Ectodermal cell (in vitro differentiated cells): ENCODE measurements around the gene BPIFB2.

ENCODE experiments used
- H3K27ac ChIP-seq: 2 replicates; pipeline ENCODE4 v1.7.0; 2013; ENCODE audit warnings: mild to moderate bottlenecking, low read depth, low read length; ENCODE audit not compliant: insufficient read depth, poor library complexity, severe bottlenecking
- H3K27me3 ChIP-seq: 2 replicates; pipeline ENCODE4 v1.7.0; 2013; ENCODE audit warnings: mild to moderate bottlenecking, low read length; ENCODE audit not compliant: insufficient read depth, control insufficient read depth, poor library complexity, severe bottlenecking
- H3K36me3 ChIP-seq: one replicate; pipeline ENCODE4 v1.7.0; 2013; ENCODE audit warnings: low read length; ENCODE audit not compliant: control insufficient read depth, insufficient read depth
- H3K4me1 ChIP-seq: one replicate; pipeline ENCODE4 v1.7.0; 2013; ENCODE audit warnings: low read length; ENCODE audit not compliant: control insufficient read depth, insufficient read depth
- H3K4me3 ChIP-seq: 2 replicates; pipeline ENCODE4 v1.7.0; 2013; ENCODE audit warnings: low read depth, low read length, control low read depth; ENCODE audit not compliant: insufficient read depth
- H3K9me3 ChIP-seq: 2 replicates; pipeline ENCODE4 v1.7.0; 2013; ENCODE audit warnings: mild to moderate bottlenecking, low read length, moderate library complexity; ENCODE audit not compliant: control insufficient read depth
- WGBS, 2 experiments: methylation state at CpG; one replicate each; pipeline ENCODE4 v1.1.7; 2013; ENCODE audit warnings: missing lambda C conversion rate in 2 of 2; 5-methylcytosine and 5-hydroxymethylcytosine counted together

BPIFB2 gene

GRCh38 chr20:33031531-33031930 lies 24.0 kb downstream of the BPIFB2 start, which contains the start of gene BPIFB6:
Gene BPIFB6, plus strand, starts transcription at chr20:33031648. Its CDS starts 0 bp downstream, at chr20:33031648.
- Histone ChIP-seq H3K36me3 (no peaks in the 10 kb centered on the region), H3K27me3 (no peaks in the 10 kb centered on the region), H3K9me3 (no peaks in the 10 kb centered on the region), H3K27ac (no peak within 1 kb of the TSS), H3K4me3 (no peak within 1 kb of the TSS), H3K4me1 (no peaks in the 10 kb centered on the region)
- 93 to 96% methylated on average over 10 of the region's 10 CpGs for WGBS, 2 experiments

GRCh38 chr20:33032555-33032954 lies 25.1 kb downstream of the BPIFB2 start:
- Histone ChIP-seq H3K4me3 (no peak overlapping the region), H3K27ac (no peak overlapping the region), H3K9me3 (no peaks in the 10 kb centered on the region), H3K27me3 (no peaks in the 10 kb centered on the region), H3K36me3 (no peaks in the 10 kb centered on the region), H3K4me1 (no peaks in the 10 kb centered on the region)
- 80 to 86% methylated on average over 6 of the region's 6 CpGs for WGBS, 2 experiments

- H3K9me3 ChIP-seq, result no peaks in the 10 kb centered on the region
- no peak overlapping the region for H3K27ac ChIP-seq
- WGBS, 2 experiments, result 80 to 83% methylated on average over 5 of the region's 5 CpGs
- H3K4me1 ChIP-seq, result no peaks in the 10 kb centered on the region
- peaks cover 3% of the 10 kb centered on the region for H3K27me3 ChIP-seq
- no peak overlapping the region for H3K4me3 ChIP-seq
- no peaks in the 10 kb centered on the region for H3K36me3 ChIP-seq
These were observed 25.9 kb downstream of the BPIFB2 start for GRCh38 chr20:33033381-33033780.

- Histone ChIP-seq H3K4me3 (no peak overlapping the region), H3K4me1 (no peaks in the 10 kb centered on the region), H3K27ac (no peak overlapping the region), H3K36me3 (no peaks in the 10 kb centered on the region), H3K27me3 (peaks cover 4% of the 10 kb centered on the region), H3K9me3 (no peaks in the 10 kb centered on the region)
- 85 to 87% methylated on average over 5 of the region's 5 CpGs for WGBS, 2 experiments
These were observed 26.6 kb downstream of the BPIFB2 start for GRCh38 chr20:33034115-33034514.

- H3K4me1 ChIP-seq, result no peaks in the 10 kb centered on the region
- H3K27ac ChIP-seq, result no peak overlapping the region
- H3K4me3 ChIP-seq, result no peak overlapping the region
- H3K9me3 ChIP-seq, result no peaks in the 10 kb centered on the region
- H3K36me3 ChIP-seq, result no peaks in the 10 kb centered on the region
- peaks cover 4% of the 10 kb centered on the region for H3K27me3 ChIP-seq
- WGBS, 2 experiments, result 91 to 93% methylated on average over 6 of the region's 6 CpGs
These were observed 27.5 kb downstream of the BPIFB2 start for GRCh38 chr20:33034901-33035492.

- H3K9me3 ChIP-seq, result no peaks in the 10 kb centered on the region
- WGBS, 2 experiments, result 80 to 82% methylated on average over 5 of the region's 5 CpGs
- H3K4me3 ChIP-seq, result no peak overlapping the region
- peaks cover 4% of the 10 kb centered on the region for H3K27me3 ChIP-seq
- H3K4me1 ChIP-seq, result no peaks in the 10 kb centered on the region
- no peak overlapping the region for H3K27ac ChIP-seq
- no peaks in the 10 kb centered on the region for H3K36me3 ChIP-seq
These were observed 30.0 kb downstream of the BPIFB2 start for GRCh38 chr20:33037456-33037855.

GRCh38 chr20:33038243-33038642 lies 30.7 kb downstream of the BPIFB2 start:
- Histone ChIP-seq H3K4me1 (no peaks in the 10 kb centered on the region), H3K27ac (no peak overlapping the region), H3K36me3 (no peaks in the 10 kb centered on the region), H3K4me3 (no peak overlapping the region), H3K9me3 (no peaks in the 10 kb centered on the region), H3K27me3 (peaks cover 4% of the 10 kb centered on the region)
- WGBS, 2 experiments, result 92 to 98% methylated on average over 4 of the region's 4 CpGs

GRCh38 chr20:33042430-33042829 lies 34.9 kb downstream of the BPIFB2 start:
- WGBS, 2 experiments, result 94 to 95% methylated on average over 3 of the region's 3 CpGs
- H3K9me3 ChIP-seq, result no peaks in the 10 kb centered on the region
- no peak overlapping the region for H3K27ac ChIP-seq
- no peaks in the 10 kb centered on the region for H3K4me1 ChIP-seq
- no peak overlapping the region for H3K4me3 ChIP-seq
- H3K36me3 ChIP-seq, result no peaks in the 10 kb centered on the region
- H3K27me3 ChIP-seq, result peaks cover 4% of the 10 kb centered on the region

GRCh38 chr20:33042983-33043730 lies 35.7 kb downstream of the BPIFB2 start:
- Histone ChIP-seq H3K4me1 (no peaks in the 10 kb centered on the region), H3K9me3 (no peaks in the 10 kb centered on the region), H3K27me3 (peaks cover 3% of the 10 kb centered on the region), H3K4me3 (no peak overlapping the region), H3K36me3 (no peaks in the 10 kb centered on the region), H3K27ac (no peak overlapping the region)
- WGBS, 2 experiments, result 93 to 98% methylated on average over 2 of the region's 2 CpGs

GRCh38 chr20:33043731-33044181 lies 36.3 kb downstream of the BPIFB2 start:
- H3K4me3 ChIP-seq, result no peak overlapping the region
- H3K27me3 ChIP-seq, result no peaks in the 10 kb centered on the region
- no peak overlapping the region for H3K27ac ChIP-seq
- 83 to 85% methylated on average over 1 of the region's 1 CpG for WGBS, 2 experiments
- H3K36me3 ChIP-seq, result no peaks in the 10 kb centered on the region
- no peaks in the 10 kb centered on the region for H3K4me1 ChIP-seq
- H3K9me3 ChIP-seq, result no peaks in the 10 kb centered on the region
